ENCODE measurements around the gene DSCAML1.

Gene DSCAML1

DNA sequence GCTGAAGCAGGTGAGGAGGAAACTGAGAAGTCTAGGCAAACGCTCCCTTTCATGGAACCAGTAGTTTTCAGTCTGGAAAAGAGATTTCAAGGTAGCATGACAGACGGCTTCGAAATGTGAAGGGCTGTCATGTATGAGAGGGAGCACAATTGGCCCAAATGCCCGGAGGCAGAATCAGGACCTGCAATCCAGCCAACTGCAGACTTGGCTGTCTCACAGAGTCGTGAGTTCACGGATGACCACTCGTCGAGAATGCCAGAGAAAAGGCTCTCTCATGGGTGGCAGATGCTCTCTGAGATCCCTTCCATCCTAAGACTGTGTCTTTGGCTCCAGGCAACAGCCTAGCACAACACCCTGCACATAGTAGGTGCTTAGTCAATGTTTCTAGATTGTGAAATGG, 134.8 kb downstream of the DSCAML1 start:
- no peak for DNase-seq

DNA sequence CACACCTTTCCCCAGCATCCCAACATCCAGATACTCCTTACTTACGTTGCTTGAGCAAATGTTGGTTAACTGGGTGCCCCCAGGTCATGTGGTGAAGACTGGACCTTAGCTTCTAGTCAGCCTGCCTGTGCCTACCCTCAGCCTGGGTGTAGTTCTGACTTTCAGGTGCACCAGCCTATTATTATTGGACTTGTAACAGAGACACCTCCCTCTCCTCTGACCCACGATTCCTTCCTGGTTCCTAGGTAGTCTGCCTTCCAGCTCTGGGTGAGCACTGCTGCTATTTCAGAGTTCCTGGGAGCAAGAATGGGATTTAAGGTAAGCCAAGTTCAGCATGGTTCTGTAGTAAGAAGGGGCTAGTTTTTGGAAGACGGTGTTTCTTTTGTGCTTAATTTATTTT, 138.2 kb downstream of the DSCAML1 start:
- no peak for DNase-seq

DNA sequence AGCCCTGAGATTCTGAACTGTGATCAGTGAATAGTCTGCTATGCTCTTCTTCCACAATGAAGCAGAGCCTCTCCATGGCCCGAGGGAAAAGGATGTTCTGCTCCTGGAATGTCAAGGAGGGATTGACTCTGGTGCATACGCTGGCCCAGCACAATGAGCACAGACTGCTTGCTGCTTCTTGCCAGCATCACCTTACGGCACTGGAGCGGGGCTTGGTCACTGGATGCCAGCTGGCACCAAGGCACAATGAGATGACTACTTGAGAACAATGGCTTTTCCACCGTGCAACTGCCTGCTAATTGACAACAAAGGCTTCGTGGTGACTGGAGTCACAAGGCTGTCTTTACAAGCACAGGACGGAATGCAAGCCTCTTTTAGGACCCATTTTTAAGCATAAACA, 139.2 kb downstream of the DSCAML1 start:
- DNase-seq, result no peak

DNA sequence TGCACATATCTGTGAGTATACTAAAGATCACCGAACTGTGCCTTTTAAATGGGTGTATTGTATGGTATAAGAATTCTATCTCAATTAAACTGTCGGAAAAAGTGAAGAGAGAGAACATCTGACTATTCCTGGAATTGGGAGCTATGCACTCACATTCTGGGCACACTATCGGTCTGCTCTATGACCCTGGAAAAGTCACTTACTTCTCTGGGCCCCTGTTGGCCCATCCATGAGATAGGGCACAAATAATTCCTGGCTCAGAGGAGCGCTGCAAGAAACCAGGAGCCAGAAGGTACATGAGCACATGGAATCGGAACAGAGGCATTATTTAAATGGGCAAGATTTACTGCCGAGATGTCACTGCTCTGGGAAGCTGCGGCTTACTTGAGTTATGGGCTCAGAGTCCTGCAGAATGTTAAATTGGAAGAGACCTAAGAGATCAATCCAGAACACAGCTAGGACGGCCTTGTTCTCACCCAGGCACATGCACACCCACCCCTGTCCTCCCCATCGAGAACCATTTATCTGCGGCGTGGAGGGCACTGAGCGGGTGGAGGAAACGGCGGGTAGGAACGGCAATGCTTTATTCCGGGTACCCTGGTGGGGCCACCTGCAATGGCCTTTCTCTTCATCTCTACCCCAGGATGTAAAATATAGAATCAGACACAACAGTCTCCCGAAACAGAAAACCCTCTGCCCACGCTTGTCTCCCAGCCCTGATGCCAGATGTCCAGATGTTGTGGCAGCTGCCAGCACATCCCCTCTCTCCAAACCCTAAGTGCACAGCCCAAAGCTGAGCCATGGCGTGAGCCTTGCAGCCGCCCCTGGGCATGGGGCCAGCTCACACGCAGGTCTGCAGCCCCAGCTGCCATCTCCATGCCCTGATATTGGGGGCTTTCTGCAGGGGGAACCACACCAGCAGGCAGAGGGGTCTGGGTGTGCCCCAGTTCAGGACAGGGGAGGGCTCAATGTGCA, 142.4 kb downstream of the DSCAML1 start:
- no peak for DNase-seq

DNA sequence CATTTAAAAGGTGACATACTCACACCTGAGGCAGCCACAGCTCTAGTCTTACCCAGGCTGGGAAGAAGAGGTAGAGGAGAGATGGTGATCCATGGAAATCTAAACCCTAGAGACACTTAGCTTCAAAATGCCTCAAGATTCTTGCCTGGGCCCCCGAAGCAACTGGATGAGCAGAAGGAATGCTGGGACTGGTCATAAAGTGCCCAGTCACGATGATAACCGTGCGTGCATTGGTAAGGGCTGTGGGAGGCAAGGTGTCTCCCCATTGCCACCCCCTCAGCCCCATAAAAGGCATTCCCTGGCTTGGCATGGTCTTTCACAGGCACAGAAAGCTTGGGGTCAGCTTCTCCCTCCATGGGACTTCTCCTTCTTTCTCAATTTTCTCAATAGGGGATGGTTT, 144.5 kb downstream of the DSCAML1 start:
- DNase-seq, result no peak

DNA sequence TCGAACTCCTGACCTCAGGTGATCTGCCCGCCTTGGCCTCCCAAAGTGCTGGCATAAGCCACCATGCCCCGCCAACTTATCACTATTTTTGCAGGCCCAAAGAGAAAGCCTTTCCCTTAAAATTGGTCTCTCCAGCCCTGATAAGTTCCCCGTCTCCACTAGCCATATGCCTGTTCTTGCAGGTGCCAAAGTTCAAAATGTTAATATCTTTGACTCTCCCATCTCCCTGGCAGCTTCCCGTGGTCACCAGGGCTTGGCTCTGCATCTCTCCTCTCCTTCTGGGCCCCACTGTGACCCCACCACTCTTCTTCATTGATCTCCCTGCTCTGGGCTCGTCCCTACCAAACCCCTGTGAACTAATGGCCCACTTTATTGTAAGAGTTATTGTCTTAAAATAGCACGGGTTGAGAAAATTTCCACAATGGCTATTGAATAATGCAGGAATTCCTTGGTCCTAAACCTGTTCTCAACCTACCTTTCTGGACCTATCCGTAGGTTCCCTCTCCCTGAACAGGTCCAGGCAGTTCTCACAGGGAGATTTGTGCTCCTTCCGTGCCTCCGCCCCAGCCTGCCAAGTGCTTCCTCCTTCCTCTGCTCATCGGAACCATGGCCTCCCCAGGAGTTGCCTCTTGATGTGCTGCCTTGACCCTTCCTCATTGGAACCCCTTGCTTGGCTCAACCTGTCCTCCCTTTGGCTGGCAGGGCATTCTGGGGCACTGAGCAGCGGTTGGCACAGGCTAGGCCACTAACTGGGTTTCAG, 147.5 kb downstream of the DSCAML1 start:
- DNase-seq, result no peak

DNA sequence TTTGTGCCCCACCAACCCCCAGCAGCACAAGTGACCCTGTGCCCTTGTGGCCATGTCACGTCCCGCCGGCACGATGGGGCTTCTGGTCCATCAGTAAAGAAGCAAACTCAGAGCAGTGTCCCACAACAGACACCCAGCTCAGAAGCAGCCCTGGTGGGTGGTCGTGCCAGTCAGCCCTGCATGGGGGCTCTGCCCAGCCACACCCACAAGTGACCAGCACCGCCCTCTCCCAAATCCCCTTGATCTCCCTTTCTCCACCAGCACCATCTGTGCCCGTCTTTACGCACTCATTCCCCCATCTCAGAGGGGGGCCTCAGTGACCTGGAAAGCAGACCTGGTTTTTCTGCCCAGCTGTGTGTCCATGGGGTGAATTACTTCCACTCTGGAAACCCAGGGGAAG, 149.1 kb downstream of the DSCAML1 start:
- no peak for DNase-seq

DNA sequence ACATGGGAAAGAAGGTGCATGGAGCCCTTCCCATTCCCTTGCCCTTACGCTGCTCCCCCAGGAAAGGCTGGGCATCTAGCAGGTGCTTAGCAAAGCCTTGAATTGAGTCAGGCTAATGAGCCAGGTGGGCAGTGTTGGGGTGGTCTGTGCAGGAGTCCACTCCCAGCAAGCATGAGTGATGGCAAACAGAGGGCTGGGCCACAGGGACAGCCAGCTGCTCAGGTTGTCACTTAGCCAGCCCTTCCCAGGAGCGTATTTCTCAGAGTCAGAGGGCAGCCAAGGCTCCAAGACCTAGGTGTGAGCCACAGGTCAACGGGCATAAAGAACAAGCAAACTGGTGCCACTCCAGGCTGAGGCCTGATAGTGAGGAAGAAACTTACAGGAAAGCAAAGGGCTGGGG, 149.8 kb downstream of the DSCAML1 start:
- DNase-seq, result no peak

DNA sequence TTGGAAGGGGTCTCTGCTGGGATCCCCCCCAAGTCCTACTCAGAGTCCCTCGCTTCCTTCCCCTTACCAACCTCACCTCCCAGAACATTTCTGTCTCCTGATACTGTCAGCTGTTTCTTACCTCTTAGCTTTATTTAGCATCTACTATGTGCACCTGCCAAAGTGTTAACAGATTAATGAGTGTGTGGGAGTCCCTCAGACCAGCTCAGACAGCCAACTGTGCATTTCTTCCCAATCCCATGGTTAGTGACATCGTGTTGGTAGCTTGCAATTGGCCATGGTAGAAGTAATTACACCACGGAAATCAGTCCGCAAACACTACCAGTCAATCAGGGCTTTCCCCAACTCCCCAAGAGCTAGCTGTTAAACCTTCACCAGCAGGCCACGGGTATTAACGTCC, 150.6 kb downstream of the DSCAML1 start:
- no peak for DNase-seq

DNA sequence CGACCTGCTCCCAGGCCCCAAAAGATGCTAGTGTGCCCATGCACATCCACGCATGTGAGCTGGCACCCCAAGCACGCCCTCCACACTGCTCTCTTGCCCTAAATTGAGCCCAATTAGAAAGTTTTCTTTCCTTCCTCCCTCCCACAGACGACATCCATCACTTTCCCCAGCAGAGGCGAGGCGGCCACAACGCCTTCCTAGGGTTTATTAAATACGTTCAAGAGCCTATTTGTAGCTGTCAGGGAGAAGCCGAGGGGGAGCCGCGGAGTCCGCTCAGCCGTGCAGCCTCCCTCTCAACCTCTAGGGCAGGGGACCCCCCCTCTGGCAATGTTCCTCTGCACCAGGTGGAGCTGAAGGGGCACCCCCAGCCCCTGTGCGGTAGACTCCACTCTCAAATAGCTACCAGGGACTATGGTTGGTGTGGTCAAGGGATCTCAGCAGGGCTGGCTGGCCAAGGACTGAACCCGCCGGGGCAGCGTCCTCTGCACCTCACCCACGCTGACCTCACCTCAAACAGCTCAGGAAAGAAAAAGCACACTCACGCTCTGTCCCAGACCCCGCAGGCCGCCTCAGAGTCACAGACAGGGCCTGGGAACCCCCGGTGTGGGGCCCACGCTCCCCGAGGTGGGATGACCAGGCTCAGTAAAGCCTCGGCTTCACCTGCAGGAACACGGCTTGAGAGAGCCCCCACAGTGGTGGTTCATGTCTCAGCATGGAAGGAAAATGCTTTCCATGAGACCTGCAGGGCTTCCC, 152.4 kb downstream of the DSCAML1 start:
- no peak for DNase-seq

DNA sequence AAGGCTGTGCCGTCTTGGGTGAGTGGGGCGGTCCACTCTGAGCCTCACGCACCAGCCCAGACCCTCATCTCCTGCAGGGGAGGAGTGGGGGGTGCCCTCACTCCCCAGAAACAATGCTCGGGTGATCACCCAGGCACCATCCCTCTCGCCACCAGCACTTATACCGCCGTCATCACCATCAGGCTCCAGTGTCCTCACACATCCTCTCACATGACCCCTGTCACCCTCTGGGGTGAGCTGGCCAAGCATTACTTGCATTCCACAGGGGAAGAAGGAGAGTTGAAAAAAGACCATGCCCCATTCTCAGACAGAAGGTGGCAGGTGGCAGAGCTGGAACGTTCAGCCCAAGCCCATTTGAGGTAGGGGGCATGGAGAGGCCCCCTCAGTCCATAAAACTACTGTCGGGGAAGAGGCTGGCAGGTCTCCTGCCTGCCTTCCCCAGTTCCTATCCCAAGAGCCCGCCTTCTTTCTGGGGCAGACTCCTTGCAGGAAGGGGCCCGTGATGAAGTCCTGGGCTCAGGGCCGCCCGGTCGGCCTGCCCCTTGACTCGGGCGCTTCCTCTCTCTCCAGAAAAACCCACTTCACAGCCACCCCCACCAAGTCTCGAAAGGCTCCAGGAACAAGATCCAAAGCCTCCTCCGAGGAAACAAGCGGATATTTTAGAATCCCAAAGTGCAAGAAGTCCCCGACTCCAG, 153.3 kb downstream of the DSCAML1 start:
- no peak for DNase-seq

DNA sequence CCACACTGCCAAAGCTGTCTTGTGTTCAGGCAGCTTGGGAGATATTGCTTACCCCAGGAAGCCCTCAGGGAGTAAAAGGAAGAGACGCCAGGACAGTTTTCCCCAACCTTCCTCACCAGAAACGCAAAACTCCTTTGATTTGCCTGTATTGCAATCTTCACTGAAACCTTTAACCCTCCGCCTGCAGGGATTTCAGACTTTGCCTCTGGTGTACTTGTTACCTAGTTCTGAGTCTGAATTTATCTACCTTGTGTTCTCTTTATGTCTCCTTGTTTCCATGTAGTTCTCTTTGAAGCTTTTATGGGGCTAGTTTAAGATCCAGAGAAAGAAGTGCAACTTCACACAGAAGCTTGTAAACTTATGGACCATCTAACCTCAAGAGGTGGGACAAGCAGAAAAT, 154.2 kb downstream of the DSCAML1 start:
- DNase-seq, result no peak

DNA sequence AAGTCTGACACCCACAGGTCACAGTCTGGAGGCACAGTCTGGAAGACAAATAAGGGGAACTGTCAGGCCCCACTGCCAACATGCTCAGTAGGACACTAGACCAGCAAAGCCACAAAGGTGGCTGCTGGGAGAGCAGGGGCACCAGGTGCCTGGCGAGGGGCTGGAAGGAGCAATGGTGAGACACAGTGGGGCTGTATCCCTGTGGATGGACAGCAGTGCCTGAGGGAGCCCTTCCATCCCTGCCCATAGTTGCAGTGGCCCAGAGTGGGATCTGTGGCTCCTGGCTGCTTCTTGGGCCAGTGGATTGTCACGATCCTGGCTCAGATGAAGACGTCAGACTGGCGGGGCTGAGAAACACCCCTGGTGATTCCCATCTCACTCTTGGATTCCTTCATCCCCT, 154.6 kb downstream of the DSCAML1 start:
- no peak for DNase-seq

DNA sequence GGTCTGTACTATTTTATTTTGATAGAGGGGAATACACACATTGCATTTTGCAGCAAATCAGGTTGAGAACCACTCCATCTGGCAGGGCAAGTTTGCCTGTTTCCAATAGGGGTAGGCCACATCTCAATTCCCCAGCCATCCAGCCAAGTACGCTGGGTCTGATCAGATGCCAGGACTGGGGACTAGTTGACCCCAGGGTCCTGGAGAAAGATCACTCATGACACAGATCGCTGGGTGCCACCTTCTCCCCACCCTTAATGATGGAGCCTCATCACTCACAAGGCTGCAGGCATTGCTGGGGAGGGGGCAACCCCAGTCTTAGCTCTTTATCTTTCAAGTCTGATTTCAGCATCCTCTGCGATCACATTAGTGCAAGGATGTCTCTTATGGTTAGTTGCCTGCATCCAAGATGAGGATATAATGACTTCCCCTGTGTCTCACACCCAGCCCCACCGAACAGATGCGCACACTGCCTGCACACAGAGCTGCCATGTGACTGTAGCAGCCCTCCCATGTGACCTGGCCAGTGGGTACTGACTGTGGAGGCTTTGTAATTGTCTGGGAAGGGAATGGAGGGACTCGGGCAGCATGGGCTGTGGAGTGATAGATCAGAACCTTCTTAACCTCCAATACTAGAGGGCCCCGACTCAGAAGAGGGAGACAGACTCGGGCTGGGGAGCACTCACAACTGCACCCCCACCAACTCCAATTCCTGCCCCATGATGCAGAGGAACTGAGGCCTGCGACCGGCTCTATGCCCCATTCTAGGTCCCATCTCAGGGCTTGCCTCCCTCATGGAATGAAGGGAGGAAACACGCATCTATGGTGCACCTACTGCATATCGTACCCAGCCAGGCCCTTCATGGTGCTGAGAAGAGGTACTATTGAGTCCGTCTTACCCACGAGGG, 155.8 kb downstream of the DSCAML1 start:
- no peak for DNase-seq

DNA sequence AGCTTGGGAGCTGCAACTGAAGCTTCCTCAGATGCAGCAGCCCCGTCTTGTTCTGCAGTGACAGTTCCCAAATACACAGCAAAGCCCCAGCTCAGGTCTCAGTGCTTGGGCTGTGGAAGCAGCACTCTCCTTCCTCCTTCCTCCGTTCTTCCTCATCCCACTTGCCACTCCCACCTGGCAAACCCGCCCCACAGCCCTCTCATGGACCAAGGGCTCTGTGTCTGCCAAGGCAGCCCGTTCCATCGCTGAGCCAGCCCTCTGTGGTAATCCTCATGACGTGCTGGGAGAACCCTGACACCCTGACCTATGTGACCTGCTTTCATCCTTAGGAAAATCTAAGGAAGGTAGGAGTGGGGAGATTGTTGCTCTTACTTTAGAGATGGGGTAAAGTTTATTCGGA, 157.0 kb downstream of the DSCAML1 start:
- DNase-seq, result no peak

DNA sequence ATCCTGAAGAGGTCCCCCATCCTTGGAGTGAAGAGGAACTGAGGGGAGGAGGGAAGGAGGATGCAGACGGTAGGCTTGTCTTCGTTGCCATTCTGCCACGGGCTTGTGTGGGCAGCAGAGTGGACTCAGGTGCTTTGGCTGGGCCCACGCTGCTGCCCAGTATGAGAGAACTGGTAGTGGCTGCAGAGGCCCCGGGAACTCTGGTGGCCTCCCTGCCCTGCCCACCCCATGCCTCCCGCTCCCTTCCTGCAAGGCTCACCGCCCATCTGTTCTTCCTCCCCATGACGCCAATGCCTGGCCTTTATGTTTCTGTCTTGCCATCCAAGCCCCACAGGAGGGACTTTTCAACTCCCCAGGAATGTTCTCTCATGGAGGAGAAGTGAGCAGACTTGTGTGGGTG, 157.4 kb downstream of the DSCAML1 start:
- DNase-seq, result no peak

DNA sequence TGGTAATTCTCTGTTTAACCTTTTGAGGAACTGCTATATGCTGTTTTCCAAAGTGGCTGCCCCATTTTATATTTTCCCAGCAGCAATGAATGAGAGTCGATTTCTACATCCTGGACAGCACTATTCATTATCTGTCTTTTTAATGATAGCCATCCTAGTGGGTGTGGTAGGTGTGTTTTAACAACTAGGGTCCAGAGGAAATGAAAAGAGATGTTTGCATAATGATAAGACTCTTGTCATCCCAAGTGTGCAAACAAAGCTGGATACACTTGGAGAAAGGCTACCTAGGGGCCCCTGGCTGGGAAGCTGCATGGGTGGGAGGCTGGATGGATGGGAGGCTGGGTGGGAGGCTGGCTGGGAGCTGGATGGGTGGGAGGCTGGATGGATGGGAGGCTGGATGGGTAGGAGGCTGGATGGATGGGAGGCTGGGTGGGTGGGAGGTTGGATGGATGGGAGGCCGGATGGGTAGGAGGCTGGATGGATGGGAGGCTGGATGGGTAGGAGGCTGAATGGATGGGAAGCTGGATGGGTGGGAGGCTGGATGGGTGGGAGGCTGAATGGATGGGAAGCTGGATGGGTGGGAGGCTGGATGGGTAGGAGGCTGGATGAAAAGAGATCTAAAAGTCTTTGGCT, 158.0 kb downstream of the DSCAML1 start:
- DNase-seq, result no peak

DNA sequence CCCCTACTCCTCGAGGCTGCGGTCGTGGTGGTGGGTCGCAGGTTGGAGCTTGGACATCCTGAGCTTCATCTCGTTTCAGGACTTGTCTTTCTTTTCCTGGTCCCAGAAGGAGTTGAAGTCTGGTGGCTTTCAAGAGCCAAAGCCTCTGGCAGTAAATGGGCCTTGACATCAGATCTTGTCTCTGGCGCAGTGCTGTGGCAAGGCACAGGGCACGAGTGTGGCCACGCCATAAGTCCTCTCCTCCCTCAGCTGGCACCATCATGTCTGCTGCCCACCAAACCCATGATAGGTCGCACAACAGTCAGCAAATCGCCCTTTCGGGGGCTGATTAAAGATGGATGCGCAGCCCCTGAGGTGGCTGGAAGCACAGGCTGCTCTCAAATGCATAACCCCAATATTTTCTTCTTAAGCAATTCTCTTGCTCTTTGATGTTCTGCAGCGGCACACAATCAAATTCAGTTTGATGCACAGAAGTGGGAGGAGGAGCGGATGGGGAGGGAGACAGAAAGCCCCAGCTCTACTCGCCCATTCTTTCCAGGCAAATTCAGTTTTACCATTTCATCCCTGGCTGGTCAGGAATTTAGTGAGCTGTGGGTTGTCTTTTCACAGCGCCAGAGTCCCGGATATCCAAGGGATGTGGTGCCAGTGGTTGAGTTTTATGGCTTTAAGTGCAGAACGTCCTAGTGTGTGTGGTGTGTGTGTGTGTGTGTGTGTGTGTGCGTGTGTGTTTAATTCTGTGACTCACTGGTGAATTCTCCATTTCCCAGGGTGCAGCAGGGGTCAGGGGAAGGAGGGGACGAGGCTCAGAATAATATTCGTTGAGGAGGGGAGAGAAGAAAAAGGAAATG, 162.0 kb downstream of the DSCAML1 start:
- DNase-seq, result no peak

DNA sequence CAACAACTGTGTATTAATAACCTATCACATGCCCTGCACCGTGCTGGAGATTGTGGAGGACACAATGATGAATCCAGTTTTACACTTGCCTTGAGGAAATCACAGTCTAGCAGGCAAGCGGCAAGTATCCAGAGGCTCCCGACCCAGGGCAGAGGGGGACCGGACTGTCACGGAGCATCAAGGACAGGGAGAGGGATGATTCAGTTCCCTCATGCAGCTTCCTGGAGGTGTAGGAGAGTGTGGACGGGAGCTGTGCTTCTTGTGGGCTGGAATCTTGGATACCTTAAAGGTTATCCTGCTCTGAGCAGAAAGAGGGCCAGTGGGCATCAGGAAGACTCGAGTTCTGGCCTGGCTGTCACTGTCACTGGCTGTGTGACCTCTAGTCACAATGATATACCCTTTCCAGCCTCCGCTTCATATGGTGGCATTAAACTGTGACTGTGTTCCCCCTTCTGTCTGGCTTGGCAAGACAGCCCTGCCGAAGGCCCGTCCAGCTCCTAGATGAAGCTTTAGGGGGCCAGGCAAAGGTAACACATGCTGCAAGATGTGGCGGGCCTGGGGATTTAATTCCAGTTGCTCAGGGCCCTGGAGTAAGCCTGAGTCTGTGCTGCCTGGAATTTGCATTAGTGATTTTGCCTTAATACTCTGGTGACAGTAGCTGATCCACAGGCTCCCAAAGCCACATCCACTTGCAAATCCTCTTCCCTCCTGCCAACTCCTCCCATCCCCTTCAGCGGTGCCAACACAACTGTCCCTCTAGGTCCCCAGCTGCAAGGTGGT, 162.8 kb downstream of the DSCAML1 start:
- DNase-seq, result no peak
